BJ (cell line): Measurements from ENCODE around the gene EPPIN. TPM values are rescaled to one million over a fixed set of nuclear protein-coding genes. Genes with fewer than 3 reads are reported as not detected.

Experiments
- CTCF ChIA-PET: fragments of 350-600 bp; formaldehyde crosslinking; extraction: SDS; loops from one replicate; lab custom pipeline; 2021; ENCODE audit warnings: antibody characterized with exemption, inconsistent platforms; lab: Yijun Ruan, JAX
- POLR2A ChIA-PET: fragments of 300-600 bp; sonication (Branson Sonifier 250); formaldehyde crosslinking; extraction: SDS; loops from one replicate; lab custom pipeline; 2021; ENCODE audit warnings: antibody characterized with exemption; lab: Charles Lee
- DNase-seq: peaks from one replicate; pipeline ENCODE4 v3.0.0-alpha.2; 2011; ENCODE audit warnings: low read depth
- H3K27me3 ChIP-seq: 2 replicates; pipeline ENCODE4 v1.6.0; 2011; ENCODE audit warnings: low read length; ENCODE audit not compliant: control insufficient read depth, insufficient read depth
- H3K36me3 ChIP-seq: 2 replicates; pipeline ENCODE4 v1.5.1; 2011; ENCODE audit warnings: low read length; ENCODE audit not compliant: control insufficient read depth, insufficient read depth
- H3K4me3 ChIP-seq: 2 replicates; pipeline ENCODE4 v1.5.1; 2011; ENCODE audit warnings: low read depth, mild to moderate bottlenecking, control low read depth, low read length
- CTCF ChIP-seq: IDR thresholded peaks from 2 replicates; pipeline ENCODE4 v1.5.1; 2011; ENCODE audit warnings: low read depth, mild to moderate bottlenecking, control low read depth, inconsistent platforms, low read length, moderate library complexity; ENCODE audit not compliant: insufficient read depth
- polyA plus RNA-seq: library from polyadenylated mRNA; depleted of rRNA; stranded (reverse); fragments of >200 nt; gene quantifications from 2 replicates; pipeline ENCODE4 v1.2.3, GENCODE V29; 2011

Gene EPPIN
- polyA plus RNA-seq, 1 experiment, result not detected

GRCh38 chr20:45515147-45515913 is 31.9 kb downstream of the EPPIN start, which contains the start of gene SPINT3:
TSS of gene SPINT3 (minus strand) at chr20:45515622. CDS start at chr20:45515608, 14 bp downstream.
- POLR2A ChIA-PET, result no interaction called here
- CTCF ChIA-PET, result no interaction called here
- H3K27me3 ChIP-seq, result no peaks in the 10 kb centered on the region
- no peak for DNase-seq
- no peak for TF ChIP-seq CTCF
- H3K4me3 ChIP-seq, result no peak within 1 kb of the TSS
- no peaks in the 10 kb centered on the region for H3K36me3 ChIP-seq

- no peak for DNase-seq
- CTCF ChIA-PET, result interaction anchor here (0.6 to 1.4 kb wide), 3 partner anchors 14 to 910 kb away, joined by 3 to 4 read pairs (median 3); no protein-coding TSS in a partner anchor
- POLR2A ChIA-PET, result no interaction called here
- H3K4me3 ChIP-seq, result no peak overlapping the region
- no peaks in the 10 kb centered on the region; the same call in 1 of the 2 replicates for H3K27me3 ChIP-seq
- no peaks in the 10 kb centered on the region for H3K36me3 ChIP-seq
- TF ChIP-seq CTCF, result no peak
Measured at GRCh38 chr20:45510242-45510862, 36.8 kb downstream of the EPPIN start.

- no peak overlapping the region for H3K4me3 ChIP-seq
- CTCF ChIA-PET, result interaction anchor here (1.4 kb wide), 1 partner anchor 262 kb away, joined by 3 read pairs; no protein-coding TSS in a partner anchor
- no peaks in the 10 kb centered on the region; the same call in 1 of the 2 replicates for H3K27me3 ChIP-seq
- POLR2A ChIA-PET, result no interaction called here
- no peaks in the 10 kb centered on the region for H3K36me3 ChIP-seq
- no peak for DNase-seq
- no peak for TF ChIP-seq CTCF
Measured at GRCh38 chr20:45509091-45509490, 38.1 kb downstream of the EPPIN start.

GRCh38 chr20:45508068-45508886 is 38.9 kb downstream of the EPPIN start:
- no peak for TF ChIP-seq CTCF
- no peaks in the 10 kb centered on the region for H3K36me3 ChIP-seq
- no peaks in the 10 kb centered on the region; the same call in 1 of the 2 replicates for H3K27me3 ChIP-seq
- ChIA-PET POLR2A (no interaction called here), CTCF (no interaction called here)
- no peak for DNase-seq
- H3K4me3 ChIP-seq, result no peak overlapping the region
